Liver (tissue), 9 donors: Measurements from ENCODE around the gene NF1. TPM values are rescaled to one million over a fixed set of nuclear protein-coding genes. Genes with fewer than 3 reads are reported as not detected.

Experiments
- DNase-seq: peaks from one replicate; pipeline ENCODE4 v3.0.0-alpha.2; 2017; ENCODE audit warnings: low spot score
- H3K27ac ChIP-seq, 2 donors: one replicate each; pipeline ENCODE4 v1.7.0; 2013; ENCODE audit warnings: inconsistent platforms in 2 of 2, low read length in 2 of 2, control low read depth in 1 of 2, low read depth in 1 of 2, mild to moderate bottlenecking in 1 of 2
- H3K27me3 ChIP-seq, 4 donors: one replicate each; pipeline versions ENCODE4 v1.6.1 to v1.7.0; 2013; ENCODE audit warnings: low read length in 3 of 4, inconsistent platforms in 1 of 4, mild to moderate bottlenecking in 1 of 4, moderate library complexity in 1 of 4; ENCODE audit not compliant: control insufficient read depth in 4 of 4, insufficient read depth in 4 of 4
- H3K36me3 ChIP-seq, 4 donors: one replicate each; pipeline versions ENCODE4 v1.6.1 to v1.7.0; 2013; ENCODE audit warnings: low read length in 3 of 4, mild to moderate bottlenecking in 3 of 4, low read depth in 1 of 4, moderate library complexity in 1 of 4; ENCODE audit not compliant: control insufficient read depth in 4 of 4, insufficient read depth in 3 of 4
- H3K4me1 ChIP-seq, 4 donors: one replicate each; pipeline versions ENCODE4 v1.6.1 to v1.7.0; 2013; ENCODE audit warnings: low read length in 3 of 4, mild to moderate bottlenecking in 3 of 4, moderate library complexity in 1 of 4; ENCODE audit not compliant: control insufficient read depth in 4 of 4, insufficient read depth in 4 of 4
- H3K4me3 ChIP-seq, 3 donors: one replicate each; pipeline versions ENCODE4 v1.6.1 to v1.7.0; 2013; ENCODE audit warnings: low read length in 3 of 3, control low read depth in 1 of 3, low read depth in 1 of 3, mild to moderate bottlenecking in 1 of 3
- H3K9ac ChIP-seq, 2 donors: one replicate each; pipeline ENCODE4 v1.7.0; 2013; ENCODE audit warnings: low read length in 2 of 2, mild to moderate bottlenecking in 2 of 2, moderate library complexity in 2 of 2, control low read depth in 1 of 2, low read depth in 1 of 2
- H3K9me3 ChIP-seq, 4 donors: one replicate each; pipeline versions ENCODE4 v1.6.1 to v1.7.0; 2013; ENCODE audit warnings: low read length in 3 of 4; ENCODE audit not compliant: control insufficient read depth in 4 of 4
- EGR1 ChIP-seq, 2 donors: IDR thresholded peaks; 2 replicates each; pipeline ENCODE4 v1.6.1; 2016 to 2018; ENCODE audit warnings: antibody characterized with exemption in 2 of 2, low read depth in 2 of 2
- FOXA1 ChIP-seq: IDR thresholded peaks from 2 replicates; pipeline ENCODE4 v1.6.1; 2016; ENCODE audit warnings: antibody characterized with exemption
- FOXA2 ChIP-seq: IDR thresholded peaks from 2 replicates; pipeline ENCODE4 v1.6.1; 2016; ENCODE audit warnings: antibody characterized with exemption
- GABPA ChIP-seq, 2 donors: IDR thresholded peaks in 1 of 2; conservative IDR thresholded peaks in 1 of 2; 2 replicates each; pipeline ENCODE4 v1.6.1; 2016; ENCODE audit warnings: antibody characterized with exemption in 2 of 2, mild to moderate bottlenecking in 1 of 2, moderate library complexity in 1 of 2
- HNF4A ChIP-seq, 2 donors: conservative IDR thresholded peaks; 2 replicates each; pipeline ENCODE4 v1.6.1; 2016; ENCODE audit warnings: antibody characterized with exemption in 2 of 2, mild to moderate bottlenecking in 2 of 2
- HNF4G ChIP-seq: IDR thresholded peaks from 2 replicates; pipeline ENCODE4 v1.6.1; 2016; ENCODE audit warnings: antibody characterized with exemption
- JUND ChIP-seq, 2 donors: IDR thresholded peaks; 2 replicates each; pipeline ENCODE4 v1.6.1; 2016; ENCODE audit warnings: antibody characterized with exemption in 2 of 2
- NR2F2 ChIP-seq: IDR thresholded peaks from 2 replicates; pipeline ENCODE4 v1.6.1; 2016; ENCODE audit warnings: antibody characterized with exemption
- RAD21 ChIP-seq, 2 donors: IDR thresholded peaks; 2 replicates each; pipeline ENCODE4 v1.6.1; 2016; ENCODE audit warnings: antibody characterized with exemption in 2 of 2, mild to moderate bottlenecking in 2 of 2
- RXRA ChIP-seq, 2 donors: IDR thresholded peaks; 2 replicates each; pipeline ENCODE4 v1.6.1; 2017 to 2018; ENCODE audit warnings: antibody characterized with exemption in 2 of 2, mild to moderate bottlenecking in 1 of 2
- SP1 ChIP-seq: IDR thresholded peaks from 2 replicates; pipeline ENCODE4 v1.6.1; 2018; ENCODE audit warnings: antibody characterized with exemption, mild to moderate bottlenecking
- TAF1 ChIP-seq: conservative IDR thresholded peaks from 2 replicates; pipeline ENCODE4 v1.6.1; 2016; ENCODE audit warnings: antibody characterized with exemption, mild to moderate bottlenecking
- YY1 ChIP-seq: IDR thresholded peaks from 2 replicates; pipeline ENCODE4 v1.6.1; 2016; ENCODE audit warnings: antibody characterized with exemption, mild to moderate bottlenecking
- WGBS: extraction: QIAGEN DNeasy Blood & Tissue Kit; methylation state at CpG from one replicate; pipeline ENCODE4 v1.1.7; 2013; 5-methylcytosine and 5-hydroxymethylcytosine counted together
- polyA plus RNA-seq, 2 donors: library from polyadenylated mRNA; stranded (reverse) in 1 of 2; unstranded in 1 of 2; fragments of 200-250 nt in 1 of 2; fragments of >200 nt in 1 of 2; fragmentation: Nextera tagmentation in 1 of 2; extraction: Ambion mirVana in 1 of 2; gene quantifications; one replicate each; pipeline versions ENCODE4 v1.2.1 to v1.2.3, GENCODE V29; 2013 to 2015
- total RNA-seq, 2 donors: library from RNA; depleted of rRNA; stranded (reverse); fragments of >200 nt; gene quantifications; one replicate each; pipeline ENCODE4 v1.2.3, GENCODE V29; 2014
- TF ChIP-seq, protein P1 (sequence below): IDR thresholded peaks from 2 replicates; pipeline ENCODE4 v1.6.1; 2016; ENCODE audit warnings: antibody characterized with exemption
- TF ChIP-seq, protein P2 (sequence below): IDR thresholded peaks from 2 replicates; pipeline ENCODE4 v1.6.1; 2016; ENCODE audit warnings: antibody characterized with exemption, mild to moderate bottlenecking
- TF ChIP-seq, protein P3 (sequence below): fragments of 150-350 bp; IDR thresholded peaks from 2 replicates; pipeline ENCODE4 v1.5.1; 2017; ENCODE audit warnings: improper control_type of control experiment, low read depth, low read length; ENCODE audit not compliant: missing input control
- TF ChIP-seq, protein P4 (sequence below): IDR thresholded peaks from 2 replicates; pipeline ENCODE4 v1.6.1; 2016; ENCODE audit warnings: antibody characterized with exemption
- TF ChIP-seq, protein P5 (sequence below): IDR thresholded peaks from 2 replicates; pipeline ENCODE4 v1.6.1; 2016; ENCODE audit warnings: antibody characterized with exemption
- donor health status: healthy.
- donor health status: healthy.
- donor health status: healthy.
- donor health status: healthy.
- donor health status: healthy.

The NF1 gene
- total and polyA plus RNA-seq, 4 donors, result 4.6 to 42.6 (median 13.5) TPM

DNA sequence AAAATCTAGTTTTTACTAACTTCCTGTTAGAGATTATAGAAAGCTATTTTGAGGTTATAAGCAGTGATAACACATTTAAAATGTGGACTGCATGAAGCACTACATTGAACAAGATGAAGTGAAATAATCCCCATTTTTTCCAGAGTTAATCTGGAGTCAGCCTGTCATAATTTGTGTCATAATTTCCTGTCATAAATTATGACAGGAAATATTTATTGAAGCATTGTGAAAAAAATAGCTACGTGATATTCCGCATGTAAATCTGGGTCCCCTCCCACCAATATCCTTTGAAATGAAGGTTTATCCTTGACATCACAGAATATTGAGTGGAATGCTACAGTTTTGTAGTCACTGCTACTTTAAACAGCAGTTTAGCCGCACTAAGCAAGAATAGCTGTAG lies 162.2 kb downstream of the NF1 start:
- no peaks in the 10 kb centered on the region for H3K27me3 ChIP-seq
- no peak for TF ChIP-seq JUND (IDR thresholded peaks at IDR 0.05)
- TF ChIP-seq, protein P1, sequence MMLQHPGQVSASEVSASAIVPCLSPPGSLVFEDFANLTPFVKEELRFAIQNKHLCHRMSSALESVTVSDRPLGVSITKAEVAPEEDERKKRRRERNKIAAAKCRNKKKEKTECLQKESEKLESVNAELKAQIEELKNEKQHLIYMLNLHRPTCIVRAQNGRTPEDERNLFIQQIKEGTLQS, result no peak
- TF ChIP-seq GABPA (IDR thresholded peaks at IDR 0.05 in 1 of 2, conservative IDR thresholded peaks at IDR 0.05 in 1 of 2), result no peak
- TF ChIP-seq, protein P2, sequence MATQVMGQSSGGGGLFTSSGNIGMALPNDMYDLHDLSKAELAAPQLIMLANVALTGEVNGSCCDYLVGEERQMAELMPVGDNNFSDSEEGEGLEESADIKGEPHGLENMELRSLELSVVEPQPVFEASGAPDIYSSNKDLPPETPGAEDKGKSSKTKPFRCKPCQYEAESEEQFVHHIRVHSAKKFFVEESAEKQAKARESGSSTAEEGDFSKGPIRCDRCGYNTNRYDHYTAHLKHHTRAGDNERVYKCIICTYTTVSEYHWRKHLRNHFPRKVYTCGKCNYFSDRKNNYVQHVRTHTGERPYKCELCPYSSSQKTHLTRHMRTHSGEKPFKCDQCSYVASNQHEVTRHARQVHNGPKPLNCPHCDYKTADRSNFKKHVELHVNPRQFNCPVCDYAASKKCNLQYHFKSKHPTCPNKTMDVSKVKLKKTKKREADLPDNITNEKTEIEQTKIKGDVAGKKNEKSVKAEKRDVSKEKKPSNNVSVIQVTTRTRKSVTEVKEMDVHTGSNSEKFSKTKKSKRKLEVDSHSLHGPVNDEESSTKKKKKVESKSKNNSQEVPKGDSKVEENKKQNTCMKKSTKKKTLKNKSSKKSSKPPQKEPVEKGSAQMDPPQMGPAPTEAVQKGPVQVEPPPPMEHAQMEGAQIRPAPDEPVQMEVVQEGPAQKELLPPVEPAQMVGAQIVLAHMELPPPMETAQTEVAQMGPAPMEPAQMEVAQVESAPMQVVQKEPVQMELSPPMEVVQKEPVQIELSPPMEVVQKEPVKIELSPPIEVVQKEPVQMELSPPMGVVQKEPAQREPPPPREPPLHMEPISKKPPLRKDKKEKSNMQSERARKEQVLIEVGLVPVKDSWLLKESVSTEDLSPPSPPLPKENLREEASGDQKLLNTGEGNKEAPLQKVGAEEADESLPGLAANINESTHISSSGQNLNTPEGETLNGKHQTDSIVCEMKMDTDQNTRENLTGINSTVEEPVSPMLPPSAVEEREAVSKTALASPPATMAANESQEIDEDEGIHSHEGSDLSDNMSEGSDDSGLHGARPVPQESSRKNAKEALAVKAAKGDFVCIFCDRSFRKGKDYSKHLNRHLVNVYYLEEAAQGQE, result no peak
- TF ChIP-seq HNF4A (conservative IDR thresholded peaks at IDR 0.05), result no peak
- TF ChIP-seq NR2F2, result no peak
- no peak overlapping the region for H3K9ac ChIP-seq
- H3K27ac ChIP-seq, result no peak overlapping the region
- WGBS, result 78% methylated on average over 3 of the region's 3 CpGs
- no peak for DNase-seq
- no peaks in the 10 kb centered on the region for H3K9me3 ChIP-seq
- H3K36me3 ChIP-seq, result peaks cover 1 to 7% (median 4%) of the 10 kb centered on the region in 4 donors
- no peak overlapping the region for H3K4me3 ChIP-seq
- no peaks in the 10 kb centered on the region for H3K4me1 ChIP-seq

DNA sequence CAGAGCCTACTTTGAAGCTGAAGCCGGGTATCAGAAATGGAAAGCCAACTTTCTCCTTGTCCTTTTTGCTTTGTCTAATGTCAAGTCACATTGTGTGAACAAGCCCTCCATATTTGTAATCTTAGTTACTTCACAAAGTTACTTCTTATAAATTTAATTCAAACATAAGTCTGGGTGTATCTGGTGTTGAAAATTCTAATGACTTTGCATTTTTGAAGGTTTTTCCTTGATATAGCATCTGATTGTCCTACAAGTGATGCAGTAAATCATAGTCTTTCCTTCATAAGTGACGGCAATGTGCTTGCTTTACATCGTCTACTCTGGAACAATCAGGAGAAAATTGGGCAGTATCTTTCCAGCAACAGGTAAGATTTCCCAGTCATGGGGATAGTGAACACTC lies 165.4 kb downstream of the NF1 start:
- WGBS, result 98% methylated on average over 3 of the region's 3 CpGs
- no peak for DNase-seq
- Histone ChIP-seq H3K36me3 (peaks cover 1 to 9% (median 4%) of the 10 kb centered on the region in 4 donors), H3K4me3 (no peak overlapping the region), H3K9ac (no peak overlapping the region), H3K27me3 (no peaks in the 10 kb centered on the region), H3K9me3 (no peaks in the 10 kb centered on the region), H3K27ac (no peak overlapping the region), H3K4me1 (no peaks in the 10 kb centered on the region)
- no peak for TF ChIP-seq TAF1
- TF ChIP-seq, protein P3, sequence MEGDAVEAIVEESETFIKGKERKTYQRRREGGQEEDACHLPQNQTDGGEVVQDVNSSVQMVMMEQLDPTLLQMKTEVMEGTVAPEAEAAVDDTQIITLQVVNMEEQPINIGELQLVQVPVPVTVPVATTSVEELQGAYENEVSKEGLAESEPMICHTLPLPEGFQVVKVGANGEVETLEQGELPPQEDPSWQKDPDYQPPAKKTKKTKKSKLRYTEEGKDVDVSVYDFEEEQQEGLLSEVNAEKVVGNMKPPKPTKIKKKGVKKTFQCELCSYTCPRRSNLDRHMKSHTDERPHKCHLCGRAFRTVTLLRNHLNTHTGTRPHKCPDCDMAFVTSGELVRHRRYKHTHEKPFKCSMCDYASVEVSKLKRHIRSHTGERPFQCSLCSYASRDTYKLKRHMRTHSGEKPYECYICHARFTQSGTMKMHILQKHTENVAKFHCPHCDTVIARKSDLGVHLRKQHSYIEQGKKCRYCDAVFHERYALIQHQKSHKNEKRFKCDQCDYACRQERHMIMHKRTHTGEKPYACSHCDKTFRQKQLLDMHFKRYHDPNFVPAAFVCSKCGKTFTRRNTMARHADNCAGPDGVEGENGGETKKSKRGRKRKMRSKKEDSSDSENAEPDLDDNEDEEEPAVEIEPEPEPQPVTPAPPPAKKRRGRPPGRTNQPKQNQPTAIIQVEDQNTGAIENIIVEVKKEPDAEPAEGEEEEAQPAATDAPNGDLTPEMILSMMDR, result no peak
- TF ChIP-seq RXRA (IDR thresholded peaks at IDR 0.05), result no peak
- no peak for TF ChIP-seq EGR1 (IDR thresholded peaks at IDR 0.05; ENCODE audit: low read depth in 2 of 2)
- TF ChIP-seq RAD21 (IDR thresholded peaks at IDR 0.05), result no peak
- TF ChIP-seq HNF4A (conservative IDR thresholded peaks at IDR 0.05), result no peak
- no peak for TF ChIP-seq NR2F2
- TF ChIP-seq HNF4G, result no peak
- TF ChIP-seq, protein P4, sequence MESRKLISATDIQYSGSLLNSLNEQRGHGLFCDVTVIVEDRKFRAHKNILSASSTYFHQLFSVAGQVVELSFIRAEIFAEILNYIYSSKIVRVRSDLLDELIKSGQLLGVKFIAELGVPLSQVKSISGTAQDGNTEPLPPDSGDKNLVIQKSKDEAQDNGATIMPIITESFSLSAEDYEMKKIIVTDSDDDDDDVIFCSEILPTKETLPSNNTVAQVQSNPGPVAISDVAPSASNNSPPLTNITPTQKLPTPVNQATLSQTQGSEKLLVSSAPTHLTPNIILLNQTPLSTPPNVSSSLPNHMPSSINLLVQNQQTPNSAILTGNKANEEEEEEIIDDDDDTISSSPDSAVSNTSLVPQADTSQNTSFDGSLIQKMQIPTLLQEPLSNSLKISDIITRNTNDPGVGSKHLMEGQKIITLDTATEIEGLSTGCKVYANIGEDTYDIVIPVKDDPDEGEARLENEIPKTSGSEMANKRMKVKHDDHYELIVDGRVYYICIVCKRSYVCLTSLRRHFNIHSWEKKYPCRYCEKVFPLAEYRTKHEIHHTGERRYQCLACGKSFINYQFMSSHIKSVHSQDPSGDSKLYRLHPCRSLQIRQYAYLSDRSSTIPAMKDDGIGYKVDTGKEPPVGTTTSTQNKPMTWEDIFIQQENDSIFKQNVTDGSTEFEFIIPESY, result no peak
- TF ChIP-seq FOXA1, result no peak
- TF ChIP-seq GABPA (IDR thresholded peaks at IDR 0.05 in 1 of 2, conservative IDR thresholded peaks at IDR 0.05 in 1 of 2), result no peak
- no peak for TF ChIP-seq FOXA2
- TF ChIP-seq SP1, result no peak
- TF ChIP-seq, protein P1, result no peak
- no peak for TF ChIP-seq JUND (IDR thresholded peaks at IDR 0.05)
- TF ChIP-seq, protein P5, sequence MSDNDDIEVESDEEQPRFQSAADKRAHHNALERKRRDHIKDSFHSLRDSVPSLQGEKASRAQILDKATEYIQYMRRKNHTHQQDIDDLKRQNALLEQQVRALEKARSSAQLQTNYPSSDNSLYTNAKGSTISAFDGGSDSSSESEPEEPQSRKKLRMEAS, result no peak
- no peak for TF ChIP-seq YY1
- TF ChIP-seq, protein P2, result no peak
